K562 treated with DMSO at 1 percent for 4 hours (cell line): Measurements from ENCODE around the gene ZNF366. TPM values are rescaled to one million over a fixed set of nuclear protein-coding genes. Genes with fewer than 3 reads are reported as not detected.

Source experiments
- total RNA-seq: library from RNA; unstranded; fragments of 300-600 nt; gene quantifications from 2 replicates; pipeline ENCODE4 v1.2.3, GENCODE V29; 2022; ENCODE audit not compliant: insufficient read depth

The ZNF366 gene
- not detected in 2 replicates for total RNA-seq

DNA sequence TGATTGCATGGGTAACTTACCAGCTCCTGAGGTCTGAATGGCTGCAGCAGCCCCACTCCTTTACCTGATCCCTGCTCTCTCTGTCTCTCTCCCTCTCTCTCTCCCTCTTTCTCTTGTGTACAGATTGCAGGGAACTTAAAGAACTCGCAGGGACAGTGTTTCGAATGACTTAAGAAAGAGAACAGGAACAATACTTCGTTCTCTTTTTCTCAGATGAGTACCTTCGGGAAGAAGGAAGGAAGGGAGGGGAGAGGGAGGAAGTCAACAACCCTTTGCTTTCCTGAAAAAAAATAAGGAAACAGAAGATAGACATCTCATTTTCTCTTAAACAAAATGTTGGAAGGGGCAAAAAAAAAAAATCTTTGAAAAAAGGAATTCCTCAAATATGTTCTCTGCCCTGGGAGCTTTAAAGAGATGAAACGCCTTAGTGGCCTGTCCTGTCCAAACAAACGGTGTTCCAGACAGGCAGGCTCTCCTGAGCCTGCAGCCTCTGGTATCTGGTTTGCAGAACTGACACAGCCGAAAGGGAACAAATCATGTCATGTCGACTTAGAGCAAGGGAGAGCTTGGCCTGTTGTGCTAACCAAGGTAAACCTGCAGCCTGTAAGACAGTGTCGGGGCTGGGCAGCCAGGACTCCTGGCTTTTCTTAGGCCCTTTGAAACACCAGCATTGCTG, at the start of gene ZNF366:
TSS of gene ZNF366 (minus strand) at position 180 of the 676 bp plus-strand sequence. CDS start 45,914 bp downstream, outside the sequence.

Other genes starting within 250 kb of the ZNF366 start
- 22.1 and 32.8 TPM in 2 replicates for gene MRPS27, start 187.2 kb downstream of the ZNF366 start, total RNA-seq
- gene PTCD2, start 187.0 kb downstream of the ZNF366 start, total RNA-seq: 2.1 and 3.7 TPM in 2 replicates